ENCODE measurements around the gene ICA1L.

ICA1L gene

DNA sequence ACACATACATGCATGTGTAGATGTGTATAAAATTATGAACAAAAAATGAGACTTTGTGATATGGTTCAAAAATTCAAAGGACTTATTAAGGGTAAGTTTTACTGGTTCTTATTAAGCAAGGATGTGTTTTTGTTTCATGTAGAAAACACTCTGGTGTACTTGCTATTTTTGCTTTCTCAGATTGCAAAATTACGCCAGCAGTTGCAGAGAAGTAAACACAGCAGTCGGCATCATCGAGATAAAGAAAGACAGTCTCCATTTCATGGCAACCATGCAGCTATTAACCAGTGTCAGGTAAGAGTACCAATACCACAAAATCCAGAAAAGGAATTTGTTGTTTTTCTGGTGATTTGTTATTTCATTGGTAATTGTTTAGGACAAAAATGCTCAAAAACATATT lies 145.5 kb downstream of the ICA1L start:
- in situ Hi-C loops (cut with HindIII; ENCODE audit: low pct_unique_long_range_greater_than_20kb, low sequenced_read_pairs) = no loop called here
- DNase-seq (ENCODE audit: low read depth in 1 of 2, low spot score in 1 of 2) = no peak
- no peak for TF ChIP-seq JUND (IDR thresholded peaks at IDR 0.05; ENCODE audit: low read depth)

DNA sequence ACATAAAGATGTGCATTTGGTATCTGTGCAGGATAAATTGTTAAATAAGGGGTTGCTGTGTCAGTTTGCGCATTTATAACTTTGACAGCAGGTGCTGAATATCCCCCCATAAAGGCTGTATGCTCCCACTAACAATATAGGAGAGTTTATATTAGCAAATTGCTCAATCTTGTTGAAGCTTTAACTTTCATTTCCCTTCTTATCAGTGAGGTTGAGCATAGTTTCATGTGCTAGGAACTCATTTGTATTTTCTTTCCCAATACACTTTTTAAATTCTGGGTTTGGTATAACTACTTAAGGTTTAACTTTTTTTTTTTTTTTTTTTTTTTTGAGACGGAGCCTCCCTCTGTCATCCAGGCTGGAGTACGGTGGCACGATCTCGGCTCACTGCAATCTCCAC lies 147.8 kb downstream of the ICA1L start:
- DNase-seq (ENCODE audit: low read depth in 1 of 2, low spot score in 1 of 2) = no peak
- in situ Hi-C loops (cut with HindIII; ENCODE audit: low pct_unique_long_range_greater_than_20kb, low sequenced_read_pairs) = no loop called here
- TF ChIP-seq JUND (IDR thresholded peaks at IDR 0.05; ENCODE audit: low read depth) = no peak

Measured in T47D (cell line).